Breast epithelium (tissue), 4 donors: ENCODE results near the gene UFL1. TPM values are rescaled to one million over a fixed set of nuclear protein-coding genes. Genes with fewer than 3 reads are reported as not detected.
A peak's percentile ranks its signal among the peaks of the same experiment; 100 is the strongest.
"Not testable (repeated sequence)": the region's sequence is repeated elsewhere in the genome, so short reads cannot be mapped to it uniquely, and the experiment has no call there.

Experiments used
- DNase-seq, 2 donors: peaks; one replicate each; pipeline ENCODE4 v3.0.0-alpha.2; 2019; ENCODE audit warnings: low spot score in 2 of 2
- H3K27ac ChIP-seq, 2 donors: fragments of 200-600 bp; sonication (generic) in 1 of 2; one replicate each; pipeline ENCODE4 v1.5.1; 2016 to 2019; ENCODE audit warnings: mild to moderate bottlenecking in 1 of 2
- H3K27me3 ChIP-seq, 2 donors: fragments of 200-600 bp; sonication (generic) in 1 of 2; one replicate each; pipeline versions ENCODE4 v1.5.1 to v1.6.0; 2017 to 2019; ENCODE audit warnings: control low read depth in 1 of 2, mild to moderate bottlenecking in 1 of 2
- H3K36me3 ChIP-seq: fragments of 200-600 bp; one replicate; pipeline ENCODE4 v1.5.1; 2019
- H3K4me1 ChIP-seq, 2 donors: fragments of 200-600 bp; sonication (generic); one replicate each; pipeline ENCODE4 v1.5.1; 2016 to 2019; ENCODE audit warnings: control low read depth in 1 of 2
- H3K4me3 ChIP-seq, 3 donors: fragments of 200-600 bp; sonication (generic); 1 replicate in 2 of 3; 2 replicates in 1 of 3; pipeline ENCODE4 v1.5.1; 2016 to 2019; ENCODE audit warnings: mild to moderate bottlenecking in 3 of 3, moderate library complexity in 2 of 3
- H3K9me3 ChIP-seq, 2 donors: fragments of 200-600 bp; sonication (generic) in 1 of 2; one replicate each; pipeline ENCODE4 v1.5.1; 2016 to 2019; ENCODE audit warnings: control low read depth in 1 of 2
- POLR2A ChIP-seq: fragments of 450-650 bp; IDR thresholded peaks from one replicate; pipeline ENCODE4 v1.6.1; 2016; ENCODE audit warnings: antibody characterized with exemption, mild to moderate bottlenecking, moderate library complexity
- POLR2AphosphoS5 ChIP-seq, 3 donors: sonication (generic); formaldehyde crosslinking; IDR thresholded peaks; one replicate each; pipeline ENCODE4 v1.6.1; 2017; ENCODE audit warnings: antibody characterized with exemption in 3 of 3
- intact Hi-C: fragments of 100-400 bp; cut with DNase I; formaldehyde crosslinking; loops from one replicate; pipeline ENCODE4 v1.15.1; 2023; ENCODE audit warnings: low total_unique reads
- total RNA-seq, 3 donors: library from RNA; depleted of rRNA; stranded (reverse); fragments of >200 nt; gene quantifications; one replicate each; pipeline ENCODE4 v1.1.0, GENCODE V29; 2016
- TF ChIP-seq, protein P1 (sequence below), 3 donors: fragments of 450-650 bp; IDR thresholded peaks; one replicate each; pipeline ENCODE4 v1.5.1; 2016 to 2017; ENCODE audit warnings: antibody characterized with exemption in 3 of 3, mild to moderate bottlenecking in 3 of 3, moderate library complexity in 3 of 3

Gene UFL1
- total RNA-seq, 3 donors from 2014 or later = 22.6 to 29.9 (median 28.0) TPM

DNA sequence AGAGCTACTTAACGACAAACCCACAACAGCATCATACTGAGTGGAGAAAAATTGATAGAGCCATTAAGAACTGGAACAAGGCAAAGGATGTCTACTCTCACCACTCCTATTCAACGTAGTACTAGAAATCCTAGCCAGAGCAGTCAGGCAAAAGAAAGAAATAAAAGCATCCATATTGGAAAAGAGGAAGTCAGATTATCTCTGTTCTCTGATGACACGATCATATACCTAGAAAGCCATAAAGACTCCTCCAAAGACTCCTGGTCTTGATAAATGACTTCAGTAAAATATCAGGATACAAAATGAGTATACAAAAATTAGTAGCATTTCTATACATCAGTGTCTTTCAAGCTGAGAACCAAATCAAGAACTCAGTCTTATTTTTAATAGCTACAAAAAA is 24.3 kb downstream of the UFL1 start:
- Histone ChIP-seq H3K4me1 (no peaks in the 10 kb centered on the region), H3K36me3 (peaks cover 18% of the 10 kb centered on the region), H3K9me3 (no peaks in the 10 kb centered on the region), H3K4me3 (no peak overlapping the region), H3K27me3 (no peaks in the 10 kb centered on the region), H3K27ac (no peak overlapping the region)
- no peak for DNase-seq
- no peak for TF ChIP-seq POLR2A
- TF ChIP-seq, protein P1, sequence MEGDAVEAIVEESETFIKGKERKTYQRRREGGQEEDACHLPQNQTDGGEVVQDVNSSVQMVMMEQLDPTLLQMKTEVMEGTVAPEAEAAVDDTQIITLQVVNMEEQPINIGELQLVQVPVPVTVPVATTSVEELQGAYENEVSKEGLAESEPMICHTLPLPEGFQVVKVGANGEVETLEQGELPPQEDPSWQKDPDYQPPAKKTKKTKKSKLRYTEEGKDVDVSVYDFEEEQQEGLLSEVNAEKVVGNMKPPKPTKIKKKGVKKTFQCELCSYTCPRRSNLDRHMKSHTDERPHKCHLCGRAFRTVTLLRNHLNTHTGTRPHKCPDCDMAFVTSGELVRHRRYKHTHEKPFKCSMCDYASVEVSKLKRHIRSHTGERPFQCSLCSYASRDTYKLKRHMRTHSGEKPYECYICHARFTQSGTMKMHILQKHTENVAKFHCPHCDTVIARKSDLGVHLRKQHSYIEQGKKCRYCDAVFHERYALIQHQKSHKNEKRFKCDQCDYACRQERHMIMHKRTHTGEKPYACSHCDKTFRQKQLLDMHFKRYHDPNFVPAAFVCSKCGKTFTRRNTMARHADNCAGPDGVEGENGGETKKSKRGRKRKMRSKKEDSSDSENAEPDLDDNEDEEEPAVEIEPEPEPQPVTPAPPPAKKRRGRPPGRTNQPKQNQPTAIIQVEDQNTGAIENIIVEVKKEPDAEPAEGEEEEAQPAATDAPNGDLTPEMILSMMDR (IDR thresholded peaks at IDR 0.05) = no peak
- no peak for TF ChIP-seq POLR2AphosphoS5 (IDR thresholded peaks at IDR 0.05)
- intact Hi-C loops = no loop called here

DNA sequence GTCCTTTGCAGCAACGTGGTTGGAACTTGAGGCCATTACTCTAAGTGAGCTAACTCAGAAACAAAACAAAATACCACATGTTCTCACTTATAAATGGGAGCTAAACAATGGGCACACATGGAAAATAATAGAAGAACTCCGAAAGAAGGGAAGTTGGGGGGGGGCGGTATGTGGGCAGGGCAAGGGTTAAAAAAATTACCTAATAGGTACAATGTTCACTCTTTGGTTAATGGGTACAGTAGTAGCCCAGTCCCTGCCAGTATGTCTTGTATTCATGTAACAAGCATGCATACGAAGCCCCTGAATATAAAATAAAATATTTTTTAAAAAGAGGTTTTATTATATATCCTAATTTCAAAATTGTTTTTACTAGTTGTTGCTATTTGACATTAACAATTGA is 26.0 kb downstream of the UFL1 start:
- Histone ChIP-seq H3K27ac (no peak overlapping the region), H3K27me3 (no peaks in the 10 kb centered on the region), H3K4me3 (no peak overlapping the region), H3K36me3 (peaks cover 18% of the 10 kb centered on the region), H3K4me1 (no peaks in the 10 kb centered on the region), H3K9me3 (no peaks in the 10 kb centered on the region)
- TF ChIP-seq, protein P1 (IDR thresholded peaks at IDR 0.05) = no peak
- TF ChIP-seq POLR2AphosphoS5 (IDR thresholded peaks at IDR 0.05) (no peak), POLR2A (no peak)
- intact Hi-C loops = no loop called here
- DNase-seq = no peak

DNA sequence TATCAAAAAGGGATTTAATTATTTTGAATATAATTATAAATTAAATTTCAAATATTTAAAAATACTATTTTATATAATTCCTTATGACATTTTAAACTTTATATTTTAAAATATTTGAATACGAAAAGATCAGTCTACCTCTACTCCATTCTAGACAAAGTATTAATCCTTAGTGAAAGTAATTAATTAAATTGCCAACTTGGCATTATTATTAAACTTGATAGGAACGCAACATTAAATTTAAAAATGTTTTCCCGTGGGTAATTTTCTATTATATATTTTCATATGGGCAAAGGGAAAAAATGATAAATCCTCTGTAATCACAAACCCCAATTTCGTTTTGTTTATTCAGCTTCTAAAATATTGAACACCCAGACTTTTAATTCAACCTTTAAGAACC is 33.0 kb downstream of the UFL1 start:
- H3K9me3 ChIP-seq = no peaks in the 10 kb centered on the region
- no peaks in the 10 kb centered on the region for H3K36me3 ChIP-seq
- H3K4me3 ChIP-seq = no peak overlapping the region
- no peak overlapping the region for H3K27ac ChIP-seq
- no peaks in the 10 kb centered on the region for H3K4me1 ChIP-seq
- intact Hi-C loops = no loop called here
- TF ChIP-seq POLR2AphosphoS5 (IDR thresholded peaks at IDR 0.05) = no peak
- no peak for TF ChIP-seq POLR2A
- TF ChIP-seq, protein P1 (IDR thresholded peaks at IDR 0.05) = no peak
- no peak for DNase-seq
- H3K27me3 ChIP-seq = no peaks in the 10 kb centered on the region

DNA sequence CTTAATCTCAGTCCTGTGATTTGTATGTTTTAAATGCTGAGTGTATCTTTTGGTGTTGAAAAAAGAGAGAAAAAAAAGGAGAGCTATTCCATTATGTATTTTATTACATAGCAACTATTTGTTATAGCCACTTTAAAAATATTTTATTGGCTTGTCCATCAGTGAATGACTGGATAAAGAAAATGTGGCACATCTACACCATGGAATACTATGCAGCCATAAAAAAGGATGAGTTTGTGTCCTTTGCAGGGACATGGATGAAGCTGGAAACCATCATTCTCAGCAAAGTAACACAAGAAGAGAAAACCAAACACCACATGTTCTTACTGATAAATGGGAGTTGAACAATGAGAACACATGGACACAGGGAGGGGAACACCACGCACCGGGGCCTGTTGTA is 38.1 kb downstream of the UFL1 start:
- intact Hi-C loops, H3K27ac ChIP-seq, DNase-seq, H3K4me3 ChIP-seq, H3K9me3 ChIP-seq, H3K4me1 ChIP-seq, H3K36me3 ChIP-seq, H3K27me3 ChIP-seq: not testable (repeated sequence)

DNA sequence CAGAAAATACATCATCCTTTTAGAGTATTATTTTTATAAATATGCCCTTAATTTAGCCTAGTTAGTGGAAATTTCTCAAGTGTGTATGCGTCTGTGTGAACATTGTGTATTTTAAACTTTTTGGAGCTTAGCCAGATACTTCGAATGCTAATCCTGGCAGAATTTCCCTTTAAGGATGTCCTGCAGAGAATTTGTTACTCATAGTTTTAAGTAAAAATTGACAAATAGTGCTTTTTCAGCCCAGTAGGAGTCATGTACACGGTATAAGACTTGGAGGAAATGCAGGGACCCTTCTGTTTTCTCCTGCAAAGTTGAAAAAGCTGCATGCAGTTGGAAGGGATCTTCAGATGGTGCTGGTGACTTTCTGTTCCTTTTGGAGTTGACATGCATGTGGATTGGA is 41.3 kb downstream of the UFL1 start, which contains the start of gene FHL5:
Gene FHL5, plus strand, starts transcription at position 243 of the 400 bp plus-strand sequence. CDS start 40,486 bp downstream, outside the sequence.
- Histone ChIP-seq H3K4me1 (no peaks in the 10 kb centered on the region), H3K27ac (no peak within 1 kb of the TSS), H3K36me3 (no peaks in the 10 kb centered on the region), H3K27me3 (no peaks in the 10 kb centered on the region), H3K4me3 (peak within 1 kb of the TSS in 2 of 3 donors; percentile 8 to 24), H3K9me3 (no peaks in the 10 kb centered on the region)
- DNase-seq = no peak
- intact Hi-C loops = no loop called here
- TF ChIP-seq POLR2A = no peak
- TF ChIP-seq, protein P1 (IDR thresholded peaks at IDR 0.05) = no peak
- TF ChIP-seq POLR2AphosphoS5 (IDR thresholded peaks at IDR 0.05) = no peak

DNA sequence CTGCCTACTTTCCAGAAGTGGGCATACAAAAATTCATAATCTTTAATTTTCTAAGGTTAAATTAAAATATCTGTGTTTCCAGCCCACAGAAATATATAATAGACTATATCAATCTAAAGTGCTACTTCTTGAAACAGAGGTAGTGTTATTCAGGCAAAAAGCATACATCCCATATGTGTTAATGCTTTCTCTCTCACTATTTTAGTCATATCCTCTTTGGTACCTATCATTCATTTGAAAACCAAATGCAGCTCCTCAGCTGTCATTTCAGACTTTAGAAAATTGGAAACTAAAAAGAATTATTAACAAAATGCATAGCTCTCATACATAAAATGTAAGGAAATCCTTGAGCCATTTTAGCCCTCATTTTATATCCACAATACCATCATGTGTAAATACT is 42.2 kb downstream of the UFL1 start:
- intact Hi-C loops = no loop called here
- TF ChIP-seq, protein P1 (IDR thresholded peaks at IDR 0.05) = no peak
- TF ChIP-seq POLR2A (no peak), POLR2AphosphoS5 (IDR thresholded peaks at IDR 0.05) (no peak)
- peak overlapping the region in 2 of 3 donors; percentile 8 to 24 for H3K4me3 ChIP-seq

More for the DNA sequence above, 42.2 kb downstream of the UFL1 start:
- Histone ChIP-seq H3K4me1 (no peaks in the 10 kb centered on the region), H3K9me3 (no peaks in the 10 kb centered on the region), H3K27me3 (no peaks in the 10 kb centered on the region), H3K27ac (no peak overlapping the region), H3K36me3 (no peaks in the 10 kb centered on the region)
- no peak for DNase-seq
